A204.1 (cell line): ENCODE measurements around the gene TMEM147.
"Not testable (repeated sequence)": the region's sequence is repeated elsewhere in the genome, so short reads cannot be mapped to it uniquely, and the experiment has no call there.

Source experiments
- FAIRE-seq: peaks from 2 replicates; lab custom pipeline; 2012; peaks lifted over from hg19 to GRCh38; lab: Jason Lieb, UNC

The TMEM147 gene

DNA sequence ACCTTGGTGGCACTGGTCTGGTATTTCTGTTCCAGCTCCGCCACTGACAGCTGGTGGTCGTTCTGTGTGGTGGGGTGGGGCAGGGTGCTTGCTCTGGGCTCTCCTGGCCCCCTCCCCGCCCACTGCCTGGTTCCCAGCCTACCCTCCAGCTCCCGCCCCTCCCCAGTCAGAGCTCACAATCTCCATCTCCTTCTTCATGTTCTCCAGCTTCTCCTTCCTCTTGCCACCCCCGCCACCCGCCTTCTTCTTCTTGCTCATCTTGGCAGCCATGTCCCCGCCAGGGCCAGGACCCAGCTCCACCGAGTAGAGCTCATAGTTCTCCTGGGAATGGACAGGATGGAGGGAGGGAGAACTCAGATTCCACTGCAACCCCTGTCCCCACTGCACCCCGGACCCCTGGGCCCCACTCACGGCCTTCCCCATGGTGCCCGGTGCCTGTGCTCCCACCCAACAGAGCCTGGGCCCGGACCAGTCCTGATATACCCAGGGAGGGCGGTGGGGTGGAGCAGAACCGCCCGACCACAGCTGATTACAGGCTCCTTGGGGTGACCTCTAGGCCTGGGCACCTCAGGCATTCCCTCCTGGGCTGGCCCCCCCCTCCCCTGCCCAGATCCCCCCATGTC, 17.9 kb downstream of the TMEM147 start, which contains the start of gene ATP4A:
TSS of gene ATP4A (minus strand) at position 452 of the 623 bp plus-strand sequence. CDS start at position 423, 29 bp downstream.
- no peak for FAIRE-seq

GRCh38 chr19:35565016-35565856, 19.8 kb downstream of the TMEM147 start:
- FAIRE-seq, result no peak

- FAIRE-seq, result no peak
These were observed 21.3 kb downstream of the TMEM147 start for GRCh38 chr19:35566738-35567137.

- no peak for FAIRE-seq
These were observed 23.9 kb downstream of the TMEM147 start for GRCh38 chr19:35569281-35569781.

GRCh38 chr19:35571406-35571965, 26.1 kb downstream of the TMEM147 start:
- no peak for FAIRE-seq

GRCh38 chr19:35577918-35578317, 32.5 kb downstream of the TMEM147 start:
- FAIRE-seq, result no peak

DNA sequence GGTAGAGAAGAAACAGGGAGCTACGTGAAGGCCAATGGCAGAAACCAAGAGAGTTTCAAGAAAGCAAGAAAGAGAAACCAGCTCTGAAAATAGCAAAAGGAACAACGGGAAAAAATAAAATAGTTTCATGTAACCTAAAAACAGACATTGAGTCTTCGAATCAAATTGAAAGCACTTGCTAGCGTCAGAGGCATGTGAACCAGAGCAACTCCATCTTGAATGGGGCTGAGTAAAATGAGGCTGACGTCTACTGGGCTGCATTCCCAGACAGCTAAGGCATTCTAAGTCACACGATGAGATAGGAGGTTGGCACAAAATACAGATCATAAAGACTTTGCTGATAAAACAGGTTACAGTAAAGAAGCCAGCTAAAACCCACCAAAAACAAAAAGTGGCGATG, 33.3 kb downstream of the TMEM147 start:
- FAIRE-seq, result no peak

DNA sequence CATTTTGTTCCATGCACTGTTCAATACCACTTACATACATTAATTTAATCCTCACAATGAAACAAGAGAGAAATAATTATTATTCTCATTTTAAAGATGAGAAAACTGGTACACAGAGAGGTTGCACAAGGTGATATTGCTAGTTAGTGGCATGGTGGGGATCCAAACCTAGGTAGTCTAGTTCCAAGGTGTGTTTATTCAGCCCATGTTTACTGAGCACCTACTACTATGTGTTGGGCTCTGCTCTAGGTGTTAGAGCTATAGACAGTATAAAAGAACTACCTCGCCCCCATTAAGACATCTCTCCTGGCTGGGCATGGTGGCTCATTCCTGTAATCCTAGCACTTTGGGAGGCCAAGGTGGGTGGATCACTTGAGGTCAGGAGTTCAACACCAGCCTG, 37.3 kb downstream of the TMEM147 start:
- no peak for FAIRE-seq

- FAIRE-seq, result no peak
These were observed 40.4 kb downstream of the TMEM147 start, which contains the start of gene PMIS2 for GRCh38 chr19:35585848-35586247. TSS of gene PMIS2 (plus strand) at chr19:35586173. CDS start at chr19:35586260, 87 bp downstream.

GRCh38 chr19:35587321-35587720, 41.9 kb downstream of the TMEM147 start:
- FAIRE-seq, result no peak

GRCh38 chr19:35590875-35591274, 45.4 kb downstream of the TMEM147 start:
- FAIRE-seq, result no peak

DNA sequence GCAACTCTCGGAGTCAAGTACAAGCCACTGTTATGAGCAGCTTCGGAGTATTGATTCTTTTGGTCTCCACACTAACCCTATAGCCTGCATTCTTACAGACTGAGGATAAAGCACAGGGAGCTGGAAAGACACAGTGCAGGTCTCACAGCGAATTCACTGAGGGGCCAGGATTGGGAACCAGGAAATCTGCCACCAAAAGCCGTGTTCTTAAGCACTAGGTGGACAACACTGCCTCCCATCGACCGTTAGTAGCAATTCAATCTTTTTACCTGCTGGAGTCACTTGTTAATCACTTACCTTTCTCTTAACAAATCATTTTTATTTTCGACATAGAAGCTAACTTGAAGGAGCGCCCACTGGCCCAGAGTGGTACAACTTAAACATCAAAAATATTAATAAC, 46.8 kb downstream of the TMEM147 start:
- FAIRE-seq, result no peak

GRCh38 chr19:35595026-35595425, 49.6 kb downstream of the TMEM147 start:
- FAIRE-seq, result not testable (repeated sequence)

DNA sequence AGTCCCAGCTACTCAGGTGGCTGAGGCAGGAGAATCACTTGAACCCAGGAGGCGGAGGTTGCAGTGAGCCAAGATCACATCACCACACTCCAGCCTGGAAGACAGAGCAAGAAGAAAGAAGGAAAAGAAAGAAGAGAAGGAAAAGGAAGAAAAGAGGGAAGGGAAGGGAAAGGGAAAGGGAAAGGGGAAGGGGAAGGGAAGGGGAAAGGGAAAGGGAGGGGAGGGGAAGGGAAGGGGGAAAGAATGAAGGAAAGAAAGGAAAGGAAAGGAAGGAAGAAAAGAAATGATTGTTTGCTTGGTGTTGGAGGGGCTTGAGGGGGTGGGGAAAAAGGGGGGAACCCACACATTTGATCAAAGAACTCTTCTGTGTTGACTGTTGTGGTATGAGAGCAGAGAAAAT, 50.5 kb downstream of the TMEM147 start:
- no peak for FAIRE-seq

DNA sequence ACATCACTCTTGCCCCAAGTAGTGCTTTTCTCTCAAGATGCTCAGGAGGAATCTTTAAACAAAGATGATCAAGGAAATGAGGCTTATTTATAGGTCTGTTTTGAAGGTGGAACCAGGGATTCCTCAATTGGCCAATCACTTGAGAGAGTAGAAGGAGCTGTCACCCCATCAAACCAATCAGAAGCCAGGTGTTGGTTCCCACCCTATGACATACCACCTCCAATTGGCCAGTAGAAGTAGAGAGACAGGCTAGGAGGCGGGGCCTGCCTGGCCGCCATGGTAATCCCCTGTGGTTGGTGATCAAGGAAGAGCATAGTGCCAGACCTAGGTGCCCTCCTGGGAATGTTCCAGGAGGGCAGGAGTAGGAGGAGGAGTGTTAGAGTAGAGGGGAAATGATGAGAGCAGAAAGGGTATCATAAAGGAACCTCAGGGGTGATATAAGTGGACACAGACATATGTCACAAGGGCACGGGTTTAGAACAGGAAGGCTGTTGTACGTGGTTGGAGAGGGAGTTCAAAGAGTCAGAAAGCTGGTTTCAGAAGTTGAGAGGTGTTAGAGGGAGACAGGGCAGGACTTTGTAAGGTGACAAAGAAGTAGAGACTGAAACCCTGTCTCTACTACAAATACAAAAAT, 51.1 kb downstream of the TMEM147 start:
- no peak for FAIRE-seq
